HG03175 (cell line): ENCODE measurements around the gene ATF7IP2.

ENCODE experiments used
- ATAC-seq: cut with Tn5 transposase; IDR thresholded peaks from one replicate; pipeline ENCODE4 v1.9.1; 2021; ENCODE audit warnings: mild to moderate bottlenecking, moderate library complexity; ENCODE audit not compliant: unreplicated experiment

The ATF7IP2 gene

DNA sequence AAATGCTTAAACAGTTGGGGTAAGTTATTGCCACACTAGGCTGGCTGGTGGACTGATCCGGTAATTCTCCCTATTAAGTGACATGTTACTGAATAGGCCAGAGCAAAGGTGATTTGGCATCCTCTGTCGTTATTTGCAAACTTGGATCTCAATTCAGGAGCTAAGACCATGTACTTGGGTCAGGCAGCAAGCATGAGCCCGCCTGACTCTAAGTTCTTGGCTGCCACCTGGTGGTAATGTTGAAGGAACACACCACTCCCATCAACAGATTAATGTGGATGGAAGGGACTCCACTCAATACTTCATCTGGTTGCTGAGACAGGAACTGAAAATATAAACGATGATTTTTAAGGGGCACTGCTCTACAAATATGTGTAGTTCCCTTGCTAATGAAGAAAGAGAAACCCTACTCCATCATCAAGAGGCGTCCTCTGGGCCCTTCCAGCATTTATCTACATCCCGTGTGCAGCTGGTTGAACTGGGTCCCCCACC is 123.7 kb downstream of the ATF7IP2 start:
- ATAC-seq, result peak; percentile 93

DNA sequence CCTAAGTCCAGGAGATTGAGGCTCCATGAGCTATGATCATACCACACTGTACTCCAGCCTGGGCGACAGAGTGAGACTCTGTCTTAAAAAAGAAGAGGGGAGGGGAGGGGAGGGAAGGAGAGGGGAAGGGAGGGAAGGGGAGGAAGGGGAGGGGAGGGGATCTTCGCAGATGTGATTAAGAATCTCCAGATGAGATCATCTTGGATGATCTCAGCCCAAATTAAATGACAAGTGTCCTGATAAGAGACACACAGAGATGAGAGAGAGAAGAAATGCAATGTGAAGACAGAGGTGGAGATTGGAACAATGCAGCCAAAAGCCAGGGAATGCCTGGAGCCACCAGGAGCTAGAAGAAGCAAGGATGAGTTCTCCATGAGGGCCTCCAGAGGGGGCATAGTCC is 124.4 kb downstream of the ATF7IP2 start:
- no peak for ATAC-seq

DNA sequence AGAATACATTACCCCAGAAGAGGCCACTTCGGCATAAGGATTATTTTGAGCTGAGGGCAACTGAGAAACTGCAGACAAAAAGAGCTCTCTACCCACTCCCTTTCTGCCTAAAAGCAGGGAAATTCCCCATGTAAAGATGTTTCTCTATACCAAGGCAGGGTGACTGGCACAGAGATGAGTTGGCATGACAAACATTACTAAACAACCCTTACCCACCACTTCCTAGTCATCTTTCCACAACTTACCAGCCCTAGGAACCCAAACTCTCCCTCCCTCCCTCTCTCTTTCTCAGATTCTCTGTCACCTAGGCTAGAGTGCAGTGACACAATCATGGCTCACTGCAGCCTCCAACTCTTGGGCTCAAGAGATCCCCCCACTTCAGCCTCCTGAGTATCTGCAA is 126.0 kb downstream of the ATF7IP2 start:
- ATAC-seq, result no peak

DNA sequence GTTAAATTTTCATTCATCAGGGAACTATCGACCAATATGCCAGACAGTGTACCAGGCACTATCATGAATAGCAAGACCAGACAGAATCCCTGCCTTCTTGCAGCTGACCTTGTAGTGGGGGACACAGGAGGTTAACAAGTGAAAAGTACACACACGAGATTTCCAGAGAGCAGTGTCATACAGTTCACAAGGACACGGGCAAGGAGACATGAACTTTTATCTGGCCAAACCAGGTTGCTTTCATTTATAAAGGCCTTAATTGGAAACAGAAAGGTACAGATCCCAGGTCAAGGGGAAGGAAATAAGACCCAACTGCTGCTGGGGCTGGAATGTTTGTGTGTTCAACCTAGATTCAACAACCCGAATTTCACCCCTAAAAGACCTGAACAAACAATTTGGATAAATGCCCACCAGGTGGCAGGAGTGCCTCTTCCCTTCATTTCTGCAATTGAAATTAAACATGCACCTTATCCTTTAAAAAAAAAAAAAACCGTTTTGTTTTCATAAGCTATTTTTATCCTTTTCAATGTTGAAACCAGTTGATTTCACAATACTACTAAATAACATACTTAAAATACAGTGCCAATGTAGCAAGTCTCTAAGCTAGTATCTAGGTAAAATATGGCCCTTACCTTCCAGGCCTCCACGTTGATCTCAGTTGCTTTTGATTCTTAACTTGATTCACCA is 128.7 kb downstream of the ATF7IP2 start:
- no peak for ATAC-seq

DNA sequence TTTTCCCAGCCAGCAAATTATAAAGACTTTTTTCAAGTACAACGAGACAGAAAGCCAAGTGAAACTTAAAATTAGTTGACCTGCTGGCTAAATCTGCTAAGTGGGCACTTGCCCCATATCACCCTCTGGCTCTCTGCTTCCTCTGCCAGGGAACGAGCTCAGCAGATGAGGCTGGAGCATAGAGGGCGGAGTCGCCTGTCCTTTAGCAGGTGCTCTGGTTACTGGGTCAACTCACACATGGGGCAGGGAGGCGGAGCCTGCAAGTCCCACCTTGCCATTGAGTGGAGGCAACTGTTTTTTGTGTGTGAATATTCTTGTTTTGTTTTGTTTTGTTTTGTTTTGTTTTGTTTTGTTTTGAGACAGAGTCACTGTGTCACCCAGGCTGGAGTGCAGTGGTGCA is 132.0 kb downstream of the ATF7IP2 start:
- ATAC-seq, result no peak

DNA sequence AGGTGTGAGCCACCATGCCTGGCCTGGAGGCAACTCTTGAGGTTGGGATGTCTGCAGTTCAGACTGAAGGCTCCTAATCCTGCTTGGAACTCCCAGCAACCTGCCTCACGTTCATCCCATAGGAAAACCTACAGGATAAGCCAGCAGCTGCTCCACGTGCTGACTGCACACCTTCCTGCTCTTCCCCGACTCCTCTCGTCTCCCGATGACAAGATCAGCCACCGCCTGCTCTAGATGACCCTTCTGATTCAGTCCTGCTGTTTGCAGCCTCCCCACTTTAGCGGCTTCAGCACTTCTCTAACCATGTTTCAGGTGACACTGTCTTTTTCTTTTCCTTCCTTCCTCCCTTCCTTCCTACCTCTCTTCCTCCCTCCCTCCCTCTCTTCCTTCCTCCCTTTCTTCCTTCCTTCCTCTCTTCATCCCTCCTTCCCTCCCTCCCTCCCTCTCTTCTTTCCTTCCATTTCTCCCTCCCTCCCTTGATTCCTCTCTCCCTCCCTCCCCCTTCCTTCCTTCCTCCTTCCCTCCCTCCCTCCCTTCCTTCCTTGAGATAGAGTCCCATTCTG is 132.7 kb downstream of the ATF7IP2 start:
- no peak for ATAC-seq

DNA sequence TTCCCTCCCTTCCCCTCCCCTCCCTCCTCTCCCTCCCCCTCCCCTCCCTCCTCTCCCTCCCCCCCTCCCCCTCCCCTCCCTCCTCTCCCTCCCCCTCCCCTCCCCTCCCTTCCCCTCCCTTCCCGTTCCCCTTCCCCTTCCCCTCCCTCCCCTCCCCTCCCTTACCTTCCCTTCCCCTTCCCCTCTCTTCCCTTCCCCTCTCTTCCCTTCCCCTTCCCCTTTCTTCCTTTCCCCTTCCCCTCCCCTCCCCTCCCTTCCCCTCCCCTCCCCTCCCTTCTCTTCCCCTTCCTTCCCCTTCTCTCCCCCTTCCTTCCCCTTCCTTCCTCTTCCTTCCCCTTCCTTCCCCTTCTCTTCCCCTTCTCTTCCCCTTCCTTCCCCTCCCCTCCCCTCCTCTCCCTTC is 133.4 kb downstream of the ATF7IP2 start:
- no peak for ATAC-seq

DNA sequence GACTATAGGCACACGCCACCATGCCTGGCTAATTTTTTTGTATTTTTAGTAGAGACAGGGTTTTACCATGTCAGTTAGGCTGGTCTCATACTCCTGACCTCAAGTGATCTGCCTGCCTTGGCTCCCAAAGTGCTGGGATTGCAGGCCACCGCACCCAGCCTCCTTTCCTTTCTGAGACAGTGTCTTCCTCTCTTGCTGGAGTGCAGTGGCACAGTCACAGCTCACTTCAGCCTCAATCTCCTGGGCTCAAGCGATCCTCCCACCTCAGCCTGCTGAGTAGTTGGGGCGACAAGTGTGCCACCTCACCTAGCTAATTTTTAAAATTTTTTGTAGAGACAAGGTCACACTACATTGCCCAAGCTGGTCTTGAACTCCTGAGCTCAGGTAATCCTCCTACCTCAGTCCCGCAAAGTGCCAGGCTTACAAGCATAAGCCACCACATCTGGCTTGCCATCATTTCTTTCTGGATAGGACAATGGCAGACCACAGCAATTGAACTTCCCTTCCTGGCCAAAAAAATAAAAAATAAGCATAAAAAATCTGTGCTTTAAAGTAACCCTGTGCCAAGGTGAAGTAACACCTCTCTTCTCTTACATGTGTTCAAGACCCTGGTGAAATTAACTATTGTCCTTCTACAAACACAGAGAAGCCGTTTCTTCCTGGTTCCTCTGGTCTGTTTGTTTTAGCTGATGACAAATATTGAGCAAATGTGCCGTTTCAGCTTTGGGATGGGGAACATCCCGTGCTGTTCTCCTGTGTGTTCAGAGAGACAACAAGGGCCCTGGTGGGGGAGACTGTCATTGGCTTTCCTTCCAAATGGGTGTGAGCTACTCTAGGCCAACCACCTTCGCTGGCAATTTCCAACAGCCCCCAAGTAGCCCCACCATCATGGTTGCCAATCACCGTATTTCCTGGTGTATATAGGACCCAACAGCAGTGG is 134.3 kb downstream of the ATF7IP2 start:
- ATAC-seq, result no peak

DNA sequence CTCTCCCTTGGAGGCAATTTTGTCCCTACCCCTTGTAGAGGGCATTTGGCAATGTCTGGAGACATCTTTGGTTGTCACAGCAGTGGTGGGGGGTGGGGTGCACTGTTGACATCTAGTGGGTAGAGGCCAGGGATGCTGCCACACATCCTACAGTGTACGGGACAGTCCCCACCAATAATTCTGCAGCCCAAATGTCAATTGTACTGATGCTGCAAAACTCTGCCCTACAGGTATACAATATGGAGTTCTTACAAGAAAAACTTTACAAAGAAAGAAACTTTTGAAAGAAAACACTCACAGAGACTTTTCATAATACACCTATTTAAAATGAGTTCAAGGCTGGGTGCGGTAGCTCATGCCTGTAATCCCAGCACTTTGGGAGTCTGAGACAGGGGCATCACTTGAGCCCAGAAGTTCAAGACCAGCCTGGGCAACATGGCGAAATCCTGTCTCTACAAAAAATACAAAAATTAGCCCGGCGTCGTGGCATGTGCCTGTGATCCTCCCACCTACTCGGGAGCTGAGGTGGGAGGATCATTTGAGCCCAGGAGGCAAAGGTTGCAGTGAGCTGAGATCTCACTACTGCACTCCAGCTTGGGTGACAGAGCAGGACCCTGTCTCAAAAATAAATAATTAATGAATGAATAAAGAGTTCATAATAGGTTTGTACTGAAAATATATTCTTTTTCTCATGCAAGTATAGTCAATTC is 135.2 kb downstream of the ATF7IP2 start:
- ATAC-seq, result no peak

DNA sequence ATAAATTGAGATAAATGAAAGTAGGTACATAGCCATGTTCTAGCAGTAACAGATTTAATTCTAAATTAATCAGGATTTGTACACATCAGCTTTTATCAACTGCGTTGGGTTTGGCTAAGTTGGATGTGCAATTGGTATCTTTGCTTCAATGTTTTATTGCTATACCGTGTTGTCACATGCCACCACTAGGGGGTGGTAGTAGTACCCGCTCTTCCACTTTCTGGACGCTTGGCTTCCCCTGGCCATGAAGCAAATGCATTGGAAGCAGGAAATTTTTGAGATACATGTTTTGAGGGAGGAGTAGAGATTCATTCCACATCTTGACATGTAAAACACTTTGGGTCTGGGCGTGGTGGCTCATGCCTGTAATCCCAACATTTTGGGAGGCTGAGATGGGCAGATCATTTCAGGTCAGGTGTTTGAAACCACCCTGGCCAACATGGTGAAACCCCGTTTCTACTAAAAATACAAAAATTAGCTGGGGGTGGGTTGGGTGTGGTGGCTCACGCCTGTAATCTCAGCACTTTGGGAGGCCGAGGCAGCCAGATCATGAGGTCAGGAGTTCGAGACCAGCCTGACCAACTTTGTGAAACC is 135.9 kb downstream of the ATF7IP2 start:
- no peak for ATAC-seq

DNA sequence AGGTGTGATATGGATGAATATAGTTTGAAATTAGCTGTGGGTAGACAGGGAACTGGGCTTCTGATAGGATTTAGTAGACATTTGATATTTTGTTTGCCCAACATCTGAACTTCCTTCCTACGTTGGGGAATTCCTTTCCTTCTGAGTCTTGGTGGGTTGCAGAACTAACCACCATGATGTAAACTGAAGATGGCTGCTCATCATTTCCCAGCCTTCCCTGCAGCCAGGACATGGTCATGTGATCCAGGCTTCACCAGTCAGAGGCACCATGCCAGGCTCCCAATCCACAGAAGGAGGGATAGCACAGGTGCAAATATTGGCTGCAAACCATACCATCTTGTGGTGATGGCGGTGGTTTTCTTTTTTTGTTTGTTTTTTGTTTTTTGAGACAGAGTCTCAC is 137.1 kb downstream of the ATF7IP2 start:
- ATAC-seq, result no peak

DNA sequence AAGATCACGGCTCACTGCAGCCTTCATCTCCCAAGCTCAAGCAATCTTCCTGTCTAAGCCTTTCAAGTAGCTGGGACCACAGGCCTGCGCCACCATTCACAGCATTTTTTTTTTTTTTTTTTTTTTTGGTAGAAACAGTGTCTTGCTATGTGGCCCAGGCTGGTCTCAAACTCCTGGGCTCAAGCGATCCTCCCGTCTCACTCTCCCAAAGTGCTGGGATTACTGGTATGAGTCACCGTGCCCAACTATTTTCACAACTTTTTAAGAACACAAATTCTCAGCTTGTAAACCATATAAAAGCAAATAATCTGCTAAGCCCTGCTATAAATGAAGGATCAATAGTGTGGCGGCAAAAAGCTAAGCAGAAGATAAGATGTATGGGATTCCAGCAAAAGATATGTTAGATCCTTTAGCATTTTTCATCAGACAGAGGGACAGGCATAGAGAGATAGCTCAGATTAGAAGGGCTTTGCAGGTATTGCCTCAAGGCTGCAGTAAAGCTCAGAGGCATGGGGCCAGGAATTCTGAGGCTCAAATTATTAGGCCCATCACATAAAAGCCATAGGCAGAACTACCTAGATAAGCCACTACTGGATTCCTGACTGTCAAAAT is 139.5 kb downstream of the ATF7IP2 start:
- no peak for ATAC-seq

DNA sequence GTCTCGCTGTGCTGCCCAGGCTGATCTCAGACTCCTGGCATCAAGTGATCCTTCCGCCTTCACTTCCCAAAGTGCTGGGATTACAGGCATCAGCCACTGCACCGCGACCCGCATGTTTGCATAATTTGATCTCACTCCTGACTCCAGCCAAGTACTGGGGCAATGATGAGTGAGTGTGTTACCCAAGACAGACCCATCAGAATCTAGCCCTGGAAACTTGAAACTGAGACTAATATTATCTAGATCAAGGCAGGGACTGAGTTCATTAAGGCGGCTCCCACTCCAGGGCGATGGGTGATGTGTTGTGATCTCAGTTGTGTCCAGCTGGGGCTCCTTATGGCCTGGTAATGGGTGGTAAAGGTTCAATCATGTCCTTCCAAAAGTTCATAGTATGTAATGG is 141.1 kb downstream of the ATF7IP2 start:
- ATAC-seq, result no peak

DNA sequence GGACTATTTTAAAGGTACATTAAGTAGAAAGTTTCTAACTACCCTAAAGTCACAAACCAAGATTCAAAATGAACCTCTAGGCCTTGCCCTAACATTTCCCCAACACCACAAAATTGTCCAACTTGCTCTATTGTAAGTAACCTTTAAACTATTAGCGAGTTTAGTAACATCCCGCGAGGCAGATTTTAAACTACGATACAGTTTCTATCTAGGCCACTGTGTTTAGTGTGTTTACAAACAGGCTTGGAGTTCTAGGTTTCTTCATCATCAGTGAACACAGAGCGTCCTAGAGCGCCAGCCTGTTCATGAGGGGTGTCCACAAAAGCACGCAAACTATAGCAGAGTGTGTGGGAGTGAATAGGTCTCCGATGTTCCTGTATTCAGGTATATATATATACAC is 142.8 kb downstream of the ATF7IP2 start:
- ATAC-seq, result no peak

DNA sequence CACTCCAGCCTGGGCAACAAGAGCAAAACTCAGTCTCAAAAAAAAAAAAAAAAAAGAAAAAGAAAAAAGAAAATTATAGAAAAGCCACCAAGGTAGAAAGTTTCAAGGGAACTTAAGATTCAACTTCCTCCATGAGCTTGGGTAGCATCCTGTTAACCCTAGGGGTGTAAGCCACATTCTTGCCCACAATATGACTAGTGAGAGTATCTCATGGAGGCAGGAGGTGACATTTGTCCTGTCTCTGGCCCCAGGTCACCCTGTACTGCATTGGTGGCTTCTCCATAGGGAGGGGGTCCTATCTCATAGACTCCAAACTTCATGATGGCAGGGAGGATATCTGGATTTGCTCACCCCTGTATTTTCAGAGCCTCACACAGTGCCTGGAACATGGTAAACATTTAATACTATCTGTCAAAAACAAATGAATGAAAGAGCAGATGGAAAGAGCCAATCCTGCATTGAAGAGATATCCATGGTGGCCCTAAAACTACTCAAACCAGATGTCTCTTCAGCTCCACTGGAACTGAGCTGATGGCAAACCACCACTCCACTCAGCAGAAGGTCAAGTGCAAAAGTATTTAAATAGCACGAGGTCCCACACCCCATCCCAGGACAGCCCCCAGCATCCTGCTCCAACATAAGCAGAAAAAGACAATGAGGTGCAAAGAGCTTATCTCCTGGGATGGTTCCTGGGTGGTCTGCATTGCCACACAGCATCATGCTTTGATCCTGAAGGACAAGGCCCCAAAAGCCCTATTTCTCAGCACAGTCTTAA is 144.2 kb downstream of the ATF7IP2 start:
- no peak for ATAC-seq

DNA sequence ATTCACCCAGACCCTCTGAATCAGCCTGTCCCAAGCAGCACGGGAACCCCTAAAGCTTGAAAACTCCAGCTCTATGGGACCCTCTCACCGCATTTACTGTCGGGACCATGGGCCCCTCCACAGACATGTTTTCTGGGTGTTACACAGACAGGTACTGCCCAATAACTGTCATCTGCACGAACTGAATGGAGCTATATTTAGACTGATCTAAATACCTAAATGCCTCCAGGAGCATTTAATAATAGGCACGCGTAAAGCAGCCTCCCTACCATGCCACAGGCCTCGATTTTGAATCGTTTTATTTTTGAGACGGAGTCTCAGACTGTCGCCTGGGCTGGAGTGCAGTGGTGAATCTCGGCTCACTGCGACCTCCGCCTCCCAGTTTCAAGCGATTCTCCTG is 144.8 kb downstream of the ATF7IP2 start:
- no peak for ATAC-seq

DNA sequence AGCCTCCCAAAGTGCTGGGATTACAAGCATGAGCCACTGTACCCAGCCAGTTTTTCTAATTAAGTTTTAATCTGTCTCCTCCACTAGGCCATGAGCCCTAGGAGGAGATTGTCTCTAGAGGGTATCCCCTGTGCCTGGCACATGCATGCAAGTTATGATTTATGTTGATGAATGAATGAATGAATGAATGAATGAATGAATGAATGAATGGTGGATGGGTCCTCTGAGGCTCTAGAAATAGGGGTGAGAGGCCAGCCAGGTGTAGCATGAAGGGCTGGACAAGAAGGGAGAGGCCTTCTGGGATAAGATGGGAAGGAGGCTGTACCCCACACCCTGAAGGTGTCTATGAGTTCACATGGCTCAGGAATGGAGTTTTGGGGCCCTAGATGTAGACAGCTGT is 145.7 kb downstream of the ATF7IP2 start:
- no peak for ATAC-seq
